ENCODE results near the gene RFTN1. TPM values are rescaled to one million over a fixed set of nuclear protein-coding genes. Genes with fewer than 3 reads are reported as not detected.

RFTN1 gene
- total and polyA plus RNA-seq, 2 experiments from 2014 or later: 3.3 to 7.2 TPM

DNA sequence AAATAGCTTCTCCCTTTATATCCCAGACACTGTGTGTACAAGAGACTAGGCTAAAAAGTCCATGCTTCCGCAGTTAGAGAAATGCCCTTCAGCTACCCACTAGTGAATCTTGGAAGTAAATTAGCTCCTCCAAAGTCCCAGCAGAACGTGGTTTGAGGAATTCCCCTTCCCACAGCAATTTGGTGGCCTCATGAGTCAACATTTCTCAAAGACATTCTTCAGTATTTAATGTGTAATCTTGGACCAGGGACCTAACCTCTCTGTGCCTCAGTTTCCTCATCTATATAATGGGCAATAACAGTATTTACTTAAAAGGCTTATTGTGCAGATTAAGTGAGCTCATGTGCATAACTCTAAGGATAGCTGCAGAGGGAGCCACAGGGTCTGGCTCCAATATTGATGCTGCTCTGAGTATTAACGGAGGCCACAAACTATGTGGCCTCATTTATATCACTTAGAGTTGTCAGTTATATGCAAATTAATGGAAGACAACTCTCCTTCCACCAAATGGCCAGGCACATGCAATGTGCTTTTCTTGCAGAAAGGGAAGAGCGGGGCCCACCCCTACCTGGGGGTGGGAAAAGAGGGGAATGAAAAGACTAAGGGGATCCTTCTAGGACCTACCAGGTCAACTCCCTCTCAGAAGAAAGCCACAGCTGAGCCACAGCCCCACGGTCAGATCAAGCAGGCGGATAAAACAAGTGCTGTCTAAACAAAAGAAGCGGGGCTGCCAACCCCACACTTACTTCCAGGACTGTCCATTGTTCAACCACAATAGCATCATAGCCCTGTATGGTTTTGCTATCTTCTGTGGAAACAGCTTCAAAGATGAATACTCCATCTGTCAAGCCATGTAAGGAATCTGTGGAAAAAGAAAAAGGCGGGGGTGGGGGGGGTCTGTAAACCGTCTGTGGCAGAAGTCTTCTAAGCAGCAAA lies 156.0 kb downstream of the RFTN1 start:
- Histone ChIP-seq H3K79me2 (replicated peaks; ENCODE audit: insufficient read depth) (no peaks in the 10 kb centered on the region), H3K27me3 (ENCODE audit: insufficient read depth) (no peaks in the 10 kb centered on the region), H3K9me2 (ENCODE audit: insufficient read depth) (no peaks in the 10 kb centered on the region; the same call in 1 of the 2 replicates), H3K4me1 (ENCODE audit: insufficient read depth) (peaks cover 7% of the 10 kb centered on the region), H4K20me1 (replicated peaks; ENCODE audit: insufficient read depth) (no peaks in the 10 kb centered on the region), H3F3A (replicated peaks; ENCODE audit: low read depth) (no peaks in the 10 kb centered on the region), H3K4me3 (no peak overlapping the region), H3K27ac (ENCODE audit: low read depth) (no peak overlapping the region), H3K4me2 (no peak overlapping the region), H2AFZ (no peak overlapping the region), H3K36me3 (ENCODE audit: insufficient read depth) (no peaks in the 10 kb centered on the region)
- Mint-ChIP-seq H3K9me3 (no peaks in the 10 kb centered on the region; the same call in 1 of the 3 replicates), H3K4me1 (peaks cover 19% of the 10 kb centered on the region), H3K27me3 (ENCODE audit: insufficient read depth, low read depth, poor library complexity) (peaks cover 4% of the 10 kb centered on the region), H3K27ac (no peak overlapping the region), H3K4me3 (no peak overlapping the region), H3K36me3 (ENCODE audit: low read depth) (peaks cover 3% of the 10 kb centered on the region; the same call in 1 of the 3 replicates)
- ATAC-seq (no peak), DNase-seq (ENCODE audit: low spot score) (no peak)
- no peak for TF ChIP-seq NANOG (IDR thresholded peaks at IDR 0.05; ENCODE audit: borderline replicate concordance)
- TF ChIP-seq REST (IDR thresholded peaks at IDR 0.05; ENCODE audit: unreplicated experiment): no peak
- TF ChIP-seq CREB1 (CRISPR knock-in tag; IDR thresholded peaks at IDR 0.05; ENCODE audit: low read depth): no peak
- TF ChIP-seq, protein P1, sequence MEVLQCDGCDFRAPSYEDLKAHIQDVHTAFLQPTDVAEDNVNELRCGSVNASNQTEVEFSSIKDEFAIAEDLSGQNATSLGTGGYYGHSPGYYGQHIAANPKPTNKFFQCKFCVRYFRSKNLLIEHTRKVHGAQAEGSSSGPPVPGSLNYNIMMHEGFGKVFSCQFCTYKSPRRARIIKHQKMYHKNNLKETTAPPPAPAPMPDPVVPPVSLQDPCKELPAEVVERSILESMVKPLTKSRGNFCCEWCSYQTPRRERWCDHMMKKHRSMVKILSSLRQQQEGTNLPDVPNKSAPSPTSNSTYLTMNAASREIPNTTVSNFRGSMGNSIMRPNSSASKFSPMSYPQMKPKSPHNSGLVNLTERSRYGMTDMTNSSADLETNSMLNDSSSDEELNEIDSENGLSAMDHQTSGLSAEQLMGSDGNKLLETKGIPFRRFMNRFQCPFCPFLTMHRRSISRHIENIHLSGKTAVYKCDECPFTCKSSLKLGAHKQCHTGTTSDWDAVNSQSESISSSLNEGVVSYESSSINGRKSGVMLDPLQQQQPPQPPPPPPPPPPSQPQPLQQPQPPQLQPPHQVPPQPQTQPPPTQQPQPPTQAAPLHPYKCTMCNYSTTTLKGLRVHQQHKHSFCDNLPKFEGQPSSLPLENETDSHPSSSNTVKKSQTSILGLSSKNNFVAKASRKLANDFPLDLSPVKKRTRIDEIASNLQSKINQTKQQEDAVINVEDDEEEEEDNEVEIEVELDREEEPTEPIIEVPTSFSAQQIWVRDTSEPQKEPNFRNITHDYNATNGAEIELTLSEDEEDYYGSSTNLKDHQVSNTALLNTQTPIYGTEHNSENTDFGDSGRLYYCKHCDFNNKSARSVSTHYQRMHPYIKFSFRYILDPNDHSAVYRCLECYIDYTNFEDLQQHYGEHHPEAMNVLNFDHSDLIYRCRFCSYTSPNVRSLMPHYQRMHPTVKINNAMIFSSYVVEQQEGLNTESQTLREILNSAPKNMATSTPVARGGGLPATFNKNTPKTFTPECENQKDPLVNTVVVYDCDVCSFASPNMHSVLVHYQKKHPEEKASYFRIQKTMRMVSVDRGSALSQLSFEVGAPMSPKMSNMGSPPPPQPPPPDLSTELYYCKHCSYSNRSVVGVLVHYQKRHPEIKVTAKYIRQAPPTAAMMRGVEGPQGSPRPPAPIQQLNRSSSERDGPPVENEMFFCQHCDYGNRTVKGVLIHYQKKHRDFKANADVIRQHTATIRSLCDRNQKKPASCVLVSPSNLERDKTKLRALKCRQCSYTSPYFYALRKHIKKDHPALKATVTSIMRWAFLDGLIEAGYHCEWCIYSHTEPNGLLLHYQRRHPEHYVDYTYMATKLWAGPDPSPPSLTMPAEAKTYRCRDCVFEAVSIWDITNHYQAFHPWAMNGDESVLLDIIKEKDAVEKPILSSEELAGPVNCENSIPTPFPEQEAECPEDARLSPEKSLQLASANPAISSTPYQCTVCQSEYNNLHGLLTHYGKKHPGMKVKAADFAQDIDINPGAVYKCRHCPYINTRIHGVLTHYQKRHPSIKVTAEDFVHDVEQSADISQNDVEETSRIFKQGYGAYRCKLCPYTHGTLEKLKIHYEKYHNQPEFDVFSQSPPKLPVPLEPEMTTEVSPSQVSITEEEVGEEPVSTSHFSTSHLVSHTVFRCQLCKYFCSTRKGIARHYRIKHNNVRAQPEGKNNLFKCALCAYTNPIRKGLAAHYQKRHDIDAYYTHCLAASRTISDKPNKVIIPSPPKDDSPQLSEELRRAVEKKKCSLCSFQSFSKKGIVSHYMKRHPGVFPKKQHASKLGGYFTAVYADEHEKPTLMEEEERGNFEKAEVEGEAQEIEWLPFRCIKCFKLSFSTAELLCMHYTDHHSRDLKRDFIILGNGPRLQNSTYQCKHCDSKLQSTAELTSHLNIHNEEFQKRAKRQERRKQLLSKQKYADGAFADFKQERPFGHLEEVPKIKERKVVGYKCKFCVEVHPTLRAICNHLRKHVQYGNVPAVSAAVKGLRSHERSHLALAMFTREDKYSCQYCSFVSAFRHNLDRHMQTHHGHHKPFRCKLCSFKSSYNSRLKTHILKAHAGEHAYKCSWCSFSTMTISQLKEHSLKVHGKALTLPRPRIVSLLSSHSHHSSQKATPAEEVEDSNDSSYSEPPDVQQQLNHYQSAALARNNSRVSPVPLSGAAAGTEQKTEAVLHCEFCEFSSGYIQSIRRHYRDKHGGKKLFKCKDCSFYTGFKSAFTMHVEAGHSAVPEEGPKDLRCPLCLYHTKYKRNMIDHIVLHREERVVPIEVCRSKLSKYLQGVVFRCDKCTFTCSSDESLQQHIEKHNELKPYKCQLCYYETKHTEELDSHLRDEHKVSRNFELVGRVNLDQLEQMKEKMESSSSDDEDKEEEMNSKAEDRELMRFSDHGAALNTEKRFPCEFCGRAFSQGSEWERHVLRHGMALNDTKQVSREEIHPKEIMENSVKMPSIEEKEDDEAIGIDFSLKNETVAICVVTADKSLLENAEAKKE (CRISPR knock-in tag; IDR thresholded peaks at IDR 0.05): no peak
- no peak for TF ChIP-seq EZH2 (IDR thresholded peaks at IDR 0.05; ENCODE audit: low read depth, unreplicated experiment)
- no peak for TF ChIP-seq ZNF331 (CRISPR knock-in tag; IDR thresholded peaks at IDR 0.05; ENCODE audit: low read depth)
- no peak for TF ChIP-seq EZH2phosphoT487 (IDR thresholded peaks at IDR 0.05; ENCODE audit: unreplicated experiment)
- TF ChIP-seq ZNF114 (CRISPR knock-in tag; IDR thresholded peaks at IDR 0.05): no peak
- TF ChIP-seq CTCF (conservative IDR thresholded peaks at IDR 0.05; ENCODE audit: low read depth in 2 of 2): no peak
- TF ChIP-seq STAT1 (IDR thresholded peaks at IDR 0.05; ENCODE audit: unreplicated experiment): no peak
- no peak for TF ChIP-seq JUNB (IDR thresholded peaks at IDR 0.05; ENCODE audit: unreplicated experiment)
- TF ChIP-seq POLR2AphosphoS5 (IDR thresholded peaks at IDR 0.05; ENCODE audit: low read depth): no peak

All from GM23338 (cell line).